NB4 (cell line): ENCODE results near the gene AGBL1.

ENCODE experiments used
- DNase-seq: peaks from one replicate; pipeline ENCODE4 v3.0.0; 2010; ENCODE audit warnings: low read depth
- H3K4me3 ChIP-seq: one replicate; pipeline ENCODE4 v1.5.1; 2011; ENCODE audit warnings: mild to moderate bottlenecking, low read depth, low read length, moderate library complexity
- CTCF ChIP-seq: IDR thresholded peaks from one replicate; pipeline ENCODE4 v1.5.1; 2012; ENCODE audit warnings: low read depth, low read length
- MYC ChIP-seq: IDR thresholded peaks from 2 replicates; pipeline ENCODE4 v1.6.1; 2011; ENCODE audit warnings: low read depth, low read length
- POLR2A ChIP-seq: IDR thresholded peaks from 2 replicates; pipeline ENCODE4 v1.6.1; 2011; ENCODE audit warnings: mild to moderate bottlenecking; ENCODE audit not compliant: insufficient read length; ENCODE audit errors: extremely low read depth
- TF ChIP-seq, protein P1 (sequence below): IDR thresholded peaks from 2 replicates; pipeline ENCODE4 v1.6.1; 2011; ENCODE audit warnings: low read depth, low read length

The AGBL1 gene

GRCh38 chr15:86650094-86650493 is 570.4 kb downstream of the AGBL1 start:
- no peak overlapping the region for H3K4me3 ChIP-seq
- TF ChIP-seq POLR2A (no peak), CTCF (no peak), MYC (no peak)
- TF ChIP-seq, protein P1, sequence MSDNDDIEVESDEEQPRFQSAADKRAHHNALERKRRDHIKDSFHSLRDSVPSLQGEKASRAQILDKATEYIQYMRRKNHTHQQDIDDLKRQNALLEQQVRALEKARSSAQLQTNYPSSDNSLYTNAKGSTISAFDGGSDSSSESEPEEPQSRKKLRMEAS = peak; percentile 23; the same call in 1 of the 2 replicates
- peak; percentile 37 for DNase-seq

DNA sequence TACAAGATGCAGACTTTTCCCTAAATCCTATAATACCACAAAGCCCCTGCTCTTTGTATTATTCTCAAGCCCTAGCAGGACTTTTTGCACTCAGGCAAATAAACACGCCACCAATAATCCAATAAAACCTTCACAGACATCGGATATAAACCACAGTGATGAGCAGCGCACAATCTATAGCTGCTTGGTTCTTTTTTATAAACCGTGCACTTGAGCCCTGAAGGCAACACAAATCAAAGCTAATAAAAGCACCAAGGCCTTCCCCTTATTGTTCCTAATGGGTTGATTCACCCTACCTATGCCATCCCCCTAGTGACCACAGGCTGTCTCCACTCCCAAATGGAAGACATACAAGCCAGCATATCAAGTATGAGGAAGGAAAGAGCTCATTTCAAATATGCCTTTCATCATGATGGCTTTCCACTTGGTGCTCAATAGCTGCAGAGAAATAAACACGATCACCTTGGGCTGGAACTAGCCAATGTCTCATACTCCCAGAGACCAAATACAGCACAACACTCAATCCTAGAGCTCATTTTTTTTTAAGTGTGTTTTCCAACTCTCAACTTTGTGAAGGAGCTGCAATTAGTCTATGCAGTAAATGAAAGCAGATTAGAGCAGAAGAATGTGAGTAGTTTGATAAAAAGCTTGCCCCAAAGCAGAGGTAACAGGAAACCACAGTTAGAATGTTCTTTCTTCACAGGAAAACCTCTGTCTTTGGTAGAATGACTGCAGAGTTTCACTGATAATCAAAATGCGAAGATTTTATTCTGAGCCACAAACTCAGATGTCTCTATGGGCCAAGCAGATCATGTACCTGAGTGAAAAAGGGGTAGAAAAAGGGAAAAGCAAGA is 573.9 kb downstream of the AGBL1 start:
- DNase-seq = no peak
- no peak overlapping the region for H3K4me3 ChIP-seq
- TF ChIP-seq MYC (no peak), CTCF (no peak), POLR2A (no peak)
- TF ChIP-seq, protein P1 = no peak

DNA sequence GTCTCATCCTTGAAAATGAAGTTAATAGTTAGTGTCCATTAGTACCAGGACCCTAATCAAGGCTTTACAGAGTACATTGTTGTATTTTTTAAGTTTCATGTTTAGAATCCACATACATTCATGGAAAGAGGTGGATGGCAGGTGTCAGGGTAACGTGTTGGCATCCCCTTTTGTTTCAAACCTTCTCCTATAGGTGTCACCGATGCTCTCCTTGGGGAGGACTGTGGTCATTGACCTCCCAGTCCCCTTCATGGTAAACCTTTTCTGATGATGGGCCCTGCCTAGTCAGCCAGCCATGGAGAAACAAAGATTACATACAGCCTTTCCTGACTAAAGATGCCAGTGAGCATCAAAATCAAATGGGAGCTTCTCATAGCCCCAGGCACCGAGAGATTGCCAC is 574.8 kb downstream of the AGBL1 start:
- H3K4me3 ChIP-seq = no peak overlapping the region
- no peak for DNase-seq
- TF ChIP-seq MYC (no peak), CTCF (no peak), POLR2A (no peak)
- TF ChIP-seq, protein P1 = no peak

DNA sequence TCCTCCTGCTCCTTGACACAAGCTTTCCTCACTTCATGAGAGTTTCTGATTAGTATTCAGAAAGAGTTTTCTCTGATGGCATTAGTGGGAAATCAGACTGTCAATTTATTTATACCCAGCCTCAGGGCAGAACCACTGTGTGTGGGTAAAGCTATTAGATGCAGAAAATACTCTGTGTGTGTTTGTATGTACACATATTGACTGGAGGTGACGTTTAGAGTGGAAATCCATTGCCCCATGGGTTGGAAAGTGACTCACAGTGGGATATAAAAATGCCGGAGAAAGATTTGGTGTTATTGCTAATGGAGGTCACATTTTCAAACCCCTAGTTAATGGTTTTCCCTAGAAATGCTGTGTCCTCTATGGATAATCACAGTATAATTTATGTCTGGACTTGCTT is 577.6 kb downstream of the AGBL1 start:
- TF ChIP-seq POLR2A (no peak), MYC (no peak), CTCF (no peak)
- TF ChIP-seq, protein P1 = no peak
- DNase-seq = no peak

DNA sequence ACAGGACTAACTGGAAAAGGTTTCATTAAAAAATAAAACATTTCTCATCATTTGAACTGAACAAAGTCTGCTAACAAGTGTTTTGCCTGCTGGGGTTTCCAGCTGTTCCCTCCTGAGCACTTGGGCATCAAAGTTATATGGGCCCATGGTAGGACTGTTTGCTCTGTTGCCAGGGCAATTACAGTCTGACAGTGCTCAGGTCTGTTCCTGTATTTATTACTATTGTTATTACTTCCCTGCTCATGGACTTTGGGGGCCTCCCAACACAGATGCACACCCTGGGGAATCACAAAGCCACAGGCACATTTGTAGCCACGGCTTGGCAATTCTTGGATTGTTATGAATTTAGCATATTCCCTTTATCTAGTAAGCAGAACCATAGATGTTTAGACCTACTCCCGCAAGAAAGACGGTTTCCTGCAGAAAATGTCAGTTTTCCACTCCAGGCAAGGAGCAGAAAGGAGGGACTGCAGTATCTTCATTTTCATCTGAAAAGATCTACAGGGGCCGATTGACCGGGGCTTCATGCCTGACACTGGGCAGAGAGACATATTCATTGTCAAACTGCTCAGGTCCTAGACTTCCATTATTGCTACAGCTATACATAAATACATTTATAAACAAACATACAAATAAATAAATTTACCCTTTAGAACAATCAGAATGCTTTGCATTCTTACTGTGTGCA is 580.2 kb downstream of the AGBL1 start:
- TF ChIP-seq MYC (no peak), POLR2A (no peak), CTCF (no peak)
- TF ChIP-seq, protein P1 = no peak
- H3K4me3 ChIP-seq = no peak overlapping the region

More for the DNA sequence above, 577.6 kb downstream of the AGBL1 start:
- H3K4me3 ChIP-seq = no peak overlapping the region

More for the DNA sequence above, 580.2 kb downstream of the AGBL1 start:
- DNase-seq = no peak
